22Rv1 (cell line): ENCODE measurements around the gene KIAA0232.

ENCODE experiments used
- CTCF ChIP-seq: fragments of 450-650 bp; IDR thresholded peaks from 2 replicates; pipeline ENCODE4 v1.5.1; 2017; ENCODE audit warnings: mild to moderate bottlenecking
- ZFX ChIP-seq: fragments of 450-650 bp; IDR thresholded peaks from 2 replicates; pipeline ENCODE4 v1.6.1; 2017; ENCODE audit warnings: antibody characterized with exemption, borderline replicate concordance

- peak; percentile 61 for TF ChIP-seq CTCF
- TF ChIP-seq ZFX: no peak
These were observed 135.1 kb downstream of the KIAA0232 start for GRCh38 chr4:6917461-6918271.
